GM12891 (cell line): ENCODE data around the gene C4orf51.
"Not testable (repeated sequence)": the region's sequence is repeated elsewhere in the genome, so short reads cannot be mapped to it uniquely, and the experiment has no call there.

Experiments
- POLR2A ChIP-seq: IDR thresholded peaks from 2 replicates; pipeline ENCODE4 v1.6.1; 2011; ENCODE audit warnings: low read depth, low read length, control low read depth
- SPI1 ChIP-seq: IDR thresholded peaks from 2 replicates; pipeline ENCODE4 v1.6.1; 2011; ENCODE audit warnings: low read depth, low read length, control low read depth

- TF ChIP-seq POLR2A, SPI1: not testable (repeated sequence)
Measured at GRCh38 chr4:145640236-145640635, 39.7 kb upstream of the C4orf51 start.
